ENCODE data around the gene HTT.

Gene HTT

GRCh38 chr4:3240936-3241522 is 166.5 kb downstream of the HTT start:
- no peak for DNase-seq

- peak; percentile 43 for DNase-seq
Measured at GRCh38 chr4:3241898-3242524, 167.5 kb downstream of the HTT start.

- no peak for DNase-seq
Measured at GRCh38 chr4:3243136-3243780, 168.8 kb downstream of the HTT start.

- no peak for DNase-seq
Measured at GRCh38 chr4:3244002-3244401, 169.5 kb downstream of the HTT start.

- no peak for DNase-seq
Measured at GRCh38 chr4:3244747-3245146, 170.3 kb downstream of the HTT start.

GRCh38 chr4:3245676-3246075 is 171.2 kb downstream of the HTT start:
- DNase-seq = no peak

GRCh38 chr4:3246458-3247398 is 172.2 kb downstream of the HTT start:
- no peak for DNase-seq

GRCh38 chr4:3247399-3248177 is 173.1 kb downstream of the HTT start:
- no peak for DNase-seq

GRCh38 chr4:3248178-3248480 is 173.6 kb downstream of the HTT start:
- no peak for DNase-seq

GRCh38 chr4:3248811-3249661 is 174.6 kb downstream of the HTT start, which contains the start of gene MSANTD1:
MSANTD1 (plus strand) TSS chr4:3249159; CDS start chr4:3249223, 64 bp downstream.
- no peak for DNase-seq

- no peak for DNase-seq
Measured at GRCh38 chr4:3249711-3250437, 175.4 kb downstream of the HTT start.

- no peak for DNase-seq
Measured at GRCh38 chr4:3250438-3250955, 176.0 kb downstream of the HTT start.

GRCh38 chr4:3250956-3251690 is 176.6 kb downstream of the HTT start:
- no peak for DNase-seq

GRCh38 chr4:3251691-3252479 is 177.4 kb downstream of the HTT start:
- no peak for DNase-seq

- no peak for DNase-seq
Measured at GRCh38 chr4:3252480-3252828, 178.0 kb downstream of the HTT start.

- no peak for DNase-seq
Measured at GRCh38 chr4:3252831-3253641, 178.6 kb downstream of the HTT start.

- no peak for DNase-seq
Measured at GRCh38 chr4:3253808-3254207, 179.3 kb downstream of the HTT start.
